ENCODE results near the gene CREB3.
A peak's percentile ranks its signal among the peaks of the same experiment; 100 is the strongest.

Gene CREB3

GRCh38 chr9:35749515-35750255, 17.2 kb downstream of the CREB3 start:
- DNase-seq (ENCODE audit: low read depth in 3 of 3) = peak in 1 of 3 experiments; percentile 27

- DNase-seq (ENCODE audit: low read depth in 3 of 3) = no peak
These were observed 17.7 kb downstream of the CREB3 start for GRCh38 chr9:35750256-35750531.

- DNase-seq (ENCODE audit: low read depth in 3 of 3) = no peak
These were observed 21.0 kb downstream of the CREB3 start for GRCh38 chr9:35753466-35753865.

GRCh38 chr9:35754264-35754663, 21.8 kb downstream of the CREB3 start, which contains the start of gene MSMP:
TSS of gene MSMP (minus strand) at chr9:35754276. CDS start at chr9:35754129, 147 bp downstream.
- no peak for DNase-seq (ENCODE audit: low read depth in 3 of 3)

GRCh38 chr9:35755071-35755470, 22.6 kb downstream of the CREB3 start:
- DNase-seq (ENCODE audit: low read depth in 3 of 3) = no peak

GRCh38 chr9:35756275-35757225, 24.1 kb downstream of the CREB3 start:
- DNase-seq (ENCODE audit: low read depth in 3 of 3) = peak; percentile 62 to 69 (median 63)

- DNase-seq (ENCODE audit: low read depth in 3 of 3) = no peak
These were observed 24.9 kb downstream of the CREB3 start for GRCh38 chr9:35757226-35757891.

GRCh38 chr9:35757892-35758275, 25.4 kb downstream of the CREB3 start:
- DNase-seq (ENCODE audit: low read depth in 3 of 3) = no peak

- no peak for DNase-seq (ENCODE audit: low read depth in 3 of 3)
These were observed 26.1 kb downstream of the CREB3 start for GRCh38 chr9:35758475-35759050.

- DNase-seq (ENCODE audit: low read depth in 3 of 3) = no peak
These were observed 27.3 kb downstream of the CREB3 start for GRCh38 chr9:35759795-35760194.

GRCh38 chr9:35760651-35761050, 28.2 kb downstream of the CREB3 start:
- DNase-seq (ENCODE audit: low read depth in 3 of 3) = no peak

GRCh38 chr9:35763181-35763580, 30.7 kb downstream of the CREB3 start:
- DNase-seq (ENCODE audit: low read depth in 3 of 3) = no peak

GRCh38 chr9:35763803-35764202, 31.3 kb downstream of the CREB3 start:
- DNase-seq (ENCODE audit: low read depth in 3 of 3) = no peak

GRCh38 chr9:35766997-35767396, 34.5 kb downstream of the CREB3 start:
- DNase-seq (ENCODE audit: low read depth in 3 of 3) = no peak

GRCh38 chr9:35767458-35767857, 35.0 kb downstream of the CREB3 start:
- no peak for DNase-seq (ENCODE audit: low read depth in 3 of 3)

- no peak for DNase-seq (ENCODE audit: low read depth in 3 of 3)
These were observed 37.3 kb downstream of the CREB3 start for GRCh38 chr9:35769763-35770162.

- no peak for DNase-seq (ENCODE audit: low read depth in 3 of 3)
These were observed 38.6 kb downstream of the CREB3 start for GRCh38 chr9:35771075-35771433.

GRCh38 chr9:35771534-35771933, 39.1 kb downstream of the CREB3 start:
- no peak for DNase-seq (ENCODE audit: low read depth in 3 of 3)

- DNase-seq (ENCODE audit: low read depth in 3 of 3) = no peak
These were observed 39.5 kb downstream of the CREB3 start for GRCh38 chr9:35771943-35772342.

- DNase-seq (ENCODE audit: low read depth in 3 of 3) = no peak
These were observed 42.6 kb downstream of the CREB3 start for GRCh38 chr9:35774907-35775635.

GRCh38 chr9:35776018-35776417, 43.6 kb downstream of the CREB3 start:
- DNase-seq (ENCODE audit: low read depth in 3 of 3) = no peak
